GM18502 (cell line): ENCODE measurements around the gene DVL1.

Experiments
- ATAC-seq: cut with Tn5 transposase; IDR thresholded peaks from one replicate; pipeline ENCODE4 v1.9.1; 2021; ENCODE audit warnings: mild to moderate bottlenecking; ENCODE audit not compliant: unreplicated experiment, poor library complexity

Gene DVL1

GRCh38 chr1:1357871-1358432, 8.7 kb upstream of the DVL1 start:
- ATAC-seq = no peak

GRCh38 chr1:1356796-1357401, 7.7 kb upstream of the DVL1 start:
- ATAC-seq = no peak

GRCh38 chr1:1356166-1356795, 7.1 kb upstream of the DVL1 start:
- no peak for ATAC-seq

- no peak for ATAC-seq
These were observed 6.2 kb upstream of the DVL1 start for GRCh38 chr1:1355416-1355815.

- no peak for ATAC-seq
These were observed 5.3 kb upstream of the DVL1 start for GRCh38 chr1:1354271-1355247.

GRCh38 chr1:1353389-1354151, 4.4 kb upstream of the DVL1 start:
- no peak for ATAC-seq

GRCh38 chr1:1352786-1353388, 3.7 kb upstream of the DVL1 start:
- no peak for ATAC-seq

- no peak for ATAC-seq
These were observed 2.6 kb upstream of the DVL1 start for GRCh38 chr1:1351511-1352427.

- ATAC-seq = peak; percentile 38
These were observed 580 bp downstream of the DVL1 start for GRCh38 chr1:1348420-1349255.

GRCh38 chr1:1347663-1348419, 1.4 kb downstream of the DVL1 start:
- ATAC-seq = no peak

GRCh38 chr1:1347026-1347595, 2.1 kb downstream of the DVL1 start:
- ATAC-seq = no peak

GRCh38 chr1:1346501-1346890, 2.7 kb downstream of the DVL1 start:
- ATAC-seq = no peak

- ATAC-seq = no peak
These were observed 3.2 kb downstream of the DVL1 start for GRCh38 chr1:1345860-1346500.

- no peak for ATAC-seq
These were observed 3.8 kb downstream of the DVL1 start for GRCh38 chr1:1345384-1345783.

GRCh38 chr1:1344655-1345361, 4.4 kb downstream of the DVL1 start:
- ATAC-seq = no peak
